Natural killer cell (primary cell): ENCODE data around the gene MYO1D. TPM values are rescaled to one million over a fixed set of nuclear protein-coding genes. Genes with fewer than 3 reads are reported as not detected.

ENCODE experiments used
- ATAC-seq, 3 donors: fragments of 150-1000 bp in 2 of 3; fragments of 200-7000 bp in 1 of 3; cut with Tn5 transposase; 1 replicate in 1 of 3; 2 replicates in 2 of 3; pipeline ENCODE4 v1.10.0; 2021; ENCODE audit warnings: mild to moderate bottlenecking in 2 of 3, moderate library complexity in 2 of 3
- DNase-seq, 2 donors: peaks; one replicate each; pipeline versions ENCODE4 v3.0.0 to v3.0.0-alpha.2; 2013 to 2021; ENCODE audit warnings: mixed read lengths in 1 of 2
- H3K27ac ChIP-seq: one replicate; pipeline ENCODE4 v1.5.1; 2013; ENCODE audit warnings: mild to moderate bottlenecking, low read length
- H3K27me3 ChIP-seq: one replicate; pipeline ENCODE4 v1.6.1; 2013; ENCODE audit warnings: low read length; ENCODE audit not compliant: control insufficient read depth, insufficient read depth
- H3K36me3 ChIP-seq: one replicate; pipeline ENCODE4 v1.6.1; 2013; ENCODE audit warnings: low read length; ENCODE audit not compliant: control insufficient read depth, insufficient read depth
- H3K4me1 ChIP-seq: one replicate; pipeline ENCODE4 v1.6.1; 2013; ENCODE audit warnings: low read length; ENCODE audit not compliant: control insufficient read depth, insufficient read depth
- H3K4me3 ChIP-seq: one replicate; pipeline ENCODE4 v1.5.1; 2013; ENCODE audit warnings: low read length
- H3K9me3 ChIP-seq: one replicate; pipeline ENCODE4 v1.6.1; 2013; ENCODE audit warnings: low read length; ENCODE audit not compliant: control insufficient read depth, insufficient read depth
- H3K27ac Mint-ChIP-seq, 2 donors: one replicate each; pipeline ENCODE4 v1.8.0; 2022; ENCODE audit warnings: mild to moderate bottlenecking in 2 of 2, mixed read lengths in 2 of 2, moderate library complexity in 1 of 2
- H3K27me3 Mint-ChIP-seq, 2 donors: one replicate each; pipeline ENCODE4 v1.8.0; 2022; ENCODE audit warnings: low read depth in 2 of 2, mixed read lengths in 2 of 2
- H3K36me3 Mint-ChIP-seq: one replicate; pipeline ENCODE4 v1.8.0; 2022; ENCODE audit warnings: mixed read lengths
- H3K4me1 Mint-ChIP-seq, 2 donors: one replicate each; pipeline ENCODE4 v1.8.0; 2022; ENCODE audit warnings: mixed read lengths in 2 of 2
- H3K4me3 Mint-ChIP-seq: one replicate; pipeline ENCODE4 v1.8.0; 2022; ENCODE audit warnings: mild to moderate bottlenecking, moderate library complexity, mixed read lengths
- H3K9me3 Mint-ChIP-seq, 2 donors: one replicate each; pipeline ENCODE4 v1.8.0; 2022; ENCODE audit warnings: mixed read lengths in 2 of 2
- WGBS: methylation state at CpG from one replicate; pipeline ENCODE4 v1.1.7; 2013; ENCODE audit warnings: missing lambda C conversion rate; ENCODE audit not compliant: insufficient coverage; 5-methylcytosine and 5-hydroxymethylcytosine counted together
- intact Hi-C: fragments of 100-400 bp; cut with micrococcal nuclease; formaldehyde crosslinking; loops from one replicate; pipeline ENCODE4 v1.14.2; 2022
- total RNA-seq, 4 donors: library from RNA; stranded (reverse); fragments of 120-200 nt in 1 of 4; gene quantifications; one replicate each; pipeline versions ENCODE4 v1.2.3 to v1.2.4, GENCODE V29; 2013 to 2022
- TF ChIP-seq, protein P1 (sequence below): fragments of 200-600 bp; IDR thresholded peaks from one replicate; pipeline ENCODE4 v1.8.0; 2022; ENCODE audit warnings: antibody characterized with exemption

Gene MYO1D
- total RNA-seq, 3 donors from 2014 or later (not counting 1 experiment from before 2014, with no cell fraction given), result 6.8 to 20.2 (median 10.5) TPM

DNA sequence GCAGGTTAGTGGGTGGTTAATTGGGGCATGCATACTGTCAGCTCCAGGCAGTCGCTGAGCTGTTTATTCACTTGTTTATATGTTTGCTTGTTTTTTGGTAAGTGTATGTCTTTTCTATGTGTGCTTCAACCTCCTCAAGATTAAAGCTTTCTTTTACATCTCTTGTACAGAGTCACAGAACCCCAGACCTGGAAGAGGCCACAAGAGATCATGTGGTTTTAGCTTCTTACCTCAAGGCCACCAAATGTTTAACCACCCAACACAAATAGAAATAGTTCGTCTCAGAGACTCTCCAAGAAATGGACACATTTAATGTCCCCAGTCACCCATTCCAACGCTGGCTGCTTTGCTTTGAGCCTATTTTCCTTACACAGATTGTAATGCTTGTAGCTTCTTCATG lies 39.2 kb upstream of the MYO1D start:
- H3K4me1 Mint-ChIP-seq, result peaks cover 9 to 10% of the 10 kb centered on the region in 2 donors
- no peak overlapping the region for H3K4me3 Mint-ChIP-seq
- DNase-seq, result no peak
- H3K9me3 ChIP-seq, result no peaks in the 10 kb centered on the region
- H3K27ac ChIP-seq, result no peak overlapping the region
- ATAC-seq, result no peak
- peaks cover 0 to 6% of the 10 kb centered on the region in 2 donors for H3K27me3 Mint-ChIP-seq
- WGBS, result 41% methylated on average over 2 of the region's 3 CpGs
- no peaks in the 10 kb centered on the region for H3K4me1 ChIP-seq
- intact Hi-C loops, result loop anchor here (10.0 kb wide), 1 partner anchor 261 kb away; no protein-coding TSS in a partner anchor
- H3K27ac Mint-ChIP-seq, result no peak overlapping the region
- H3K4me3 ChIP-seq, result no peak overlapping the region
- TF ChIP-seq, protein P1, sequence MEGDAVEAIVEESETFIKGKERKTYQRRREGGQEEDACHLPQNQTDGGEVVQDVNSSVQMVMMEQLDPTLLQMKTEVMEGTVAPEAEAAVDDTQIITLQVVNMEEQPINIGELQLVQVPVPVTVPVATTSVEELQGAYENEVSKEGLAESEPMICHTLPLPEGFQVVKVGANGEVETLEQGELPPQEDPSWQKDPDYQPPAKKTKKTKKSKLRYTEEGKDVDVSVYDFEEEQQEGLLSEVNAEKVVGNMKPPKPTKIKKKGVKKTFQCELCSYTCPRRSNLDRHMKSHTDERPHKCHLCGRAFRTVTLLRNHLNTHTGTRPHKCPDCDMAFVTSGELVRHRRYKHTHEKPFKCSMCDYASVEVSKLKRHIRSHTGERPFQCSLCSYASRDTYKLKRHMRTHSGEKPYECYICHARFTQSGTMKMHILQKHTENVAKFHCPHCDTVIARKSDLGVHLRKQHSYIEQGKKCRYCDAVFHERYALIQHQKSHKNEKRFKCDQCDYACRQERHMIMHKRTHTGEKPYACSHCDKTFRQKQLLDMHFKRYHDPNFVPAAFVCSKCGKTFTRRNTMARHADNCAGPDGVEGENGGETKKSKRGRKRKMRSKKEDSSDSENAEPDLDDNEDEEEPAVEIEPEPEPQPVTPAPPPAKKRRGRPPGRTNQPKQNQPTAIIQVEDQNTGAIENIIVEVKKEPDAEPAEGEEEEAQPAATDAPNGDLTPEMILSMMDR, result no peak
- no peaks in the 10 kb centered on the region for H3K9me3 Mint-ChIP-seq
- H3K36me3 ChIP-seq, result no peaks in the 10 kb centered on the region
- no peaks in the 10 kb centered on the region for H3K27me3 ChIP-seq
- H3K36me3 Mint-ChIP-seq, result no peaks in the 10 kb centered on the region

DNA sequence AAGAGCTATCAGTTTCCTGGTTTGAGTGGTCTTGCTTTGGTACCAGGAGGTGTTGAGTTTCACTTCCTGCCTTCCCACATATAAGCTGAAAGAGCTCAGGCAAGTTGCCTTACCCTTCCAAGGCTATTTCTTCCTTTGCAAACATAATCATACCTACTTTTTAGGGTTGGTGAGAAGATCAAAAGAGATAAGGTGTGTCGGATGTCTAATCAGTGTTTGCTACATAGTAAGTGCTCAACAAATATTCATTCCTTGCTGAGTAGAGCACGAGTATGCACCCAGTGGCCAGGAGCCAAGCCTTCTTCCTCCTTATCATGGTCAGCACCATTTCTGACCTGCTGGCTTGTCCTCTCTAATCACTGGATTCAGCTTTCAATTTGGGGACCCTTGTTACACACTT lies 38.3 kb upstream of the MYO1D start:
- 82% methylated on average over 2 of the region's 2 CpGs for WGBS
- Mint-ChIP-seq H3K36me3 (no peaks in the 10 kb centered on the region), H3K27me3 (peaks cover 0 to 6% of the 10 kb centered on the region in 2 donors), H3K4me3 (no peak overlapping the region), H3K9me3 (no peaks in the 10 kb centered on the region), H3K4me1 (peaks cover 9 to 10% of the 10 kb centered on the region in 2 donors), H3K27ac (no peak overlapping the region)
- Histone ChIP-seq H3K27ac (no peak overlapping the region), H3K27me3 (no peaks in the 10 kb centered on the region), H3K9me3 (no peaks in the 10 kb centered on the region), H3K4me3 (no peak overlapping the region), H3K4me1 (no peaks in the 10 kb centered on the region), H3K36me3 (no peaks in the 10 kb centered on the region)
- TF ChIP-seq, protein P1, result no peak
- DNase-seq (no peak), ATAC-seq (no peak)
- intact Hi-C loops, result loop anchor here (10.0 kb wide), 1 partner anchor 260 kb away; no protein-coding TSS in a partner anchor

DNA sequence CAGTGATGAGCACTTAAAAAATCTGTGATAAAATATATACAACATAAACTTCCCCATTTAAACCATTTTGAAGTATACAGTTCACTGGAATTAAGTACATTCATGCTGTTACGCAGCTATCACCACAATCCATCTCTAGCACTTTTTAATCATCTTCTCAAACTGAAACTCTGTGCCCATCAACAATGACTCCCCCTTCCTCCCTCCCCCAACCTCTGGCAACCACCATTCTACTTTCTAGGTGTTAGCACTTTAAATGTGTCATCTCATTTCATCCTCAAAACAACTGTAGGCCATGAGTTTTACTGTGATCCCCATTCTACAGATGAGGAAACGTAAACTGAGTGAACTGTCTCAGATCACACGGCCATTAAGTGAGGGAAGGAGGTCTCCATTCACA lies 37.3 kb upstream of the MYO1D start:
- Mint-ChIP-seq H3K4me1 (peaks cover 9 to 10% of the 10 kb centered on the region in 2 donors), H3K9me3 (no peaks in the 10 kb centered on the region), H3K27me3 (peaks cover 0 to 6% of the 10 kb centered on the region in 2 donors), H3K27ac (no peak overlapping the region), H3K4me3 (no peak overlapping the region), H3K36me3 (no peaks in the 10 kb centered on the region)
- 73% methylated on average over 3 of the region's 3 CpGs for WGBS
- TF ChIP-seq, protein P1, result no peak
- ATAC-seq (no peak), DNase-seq (no peak)
- H3K27me3 ChIP-seq, result no peaks in the 10 kb centered on the region
- no peaks in the 10 kb centered on the region for H3K36me3 ChIP-seq
- H3K9me3 ChIP-seq, result no peaks in the 10 kb centered on the region
- H3K4me3 ChIP-seq, result no peak overlapping the region
- H3K27ac ChIP-seq, result no peak overlapping the region
- intact Hi-C loops, result loop anchor here (10.0 kb wide), 1 partner anchor 259 kb away; no protein-coding TSS in a partner anchor
- H3K4me1 ChIP-seq, result no peaks in the 10 kb centered on the region

DNA sequence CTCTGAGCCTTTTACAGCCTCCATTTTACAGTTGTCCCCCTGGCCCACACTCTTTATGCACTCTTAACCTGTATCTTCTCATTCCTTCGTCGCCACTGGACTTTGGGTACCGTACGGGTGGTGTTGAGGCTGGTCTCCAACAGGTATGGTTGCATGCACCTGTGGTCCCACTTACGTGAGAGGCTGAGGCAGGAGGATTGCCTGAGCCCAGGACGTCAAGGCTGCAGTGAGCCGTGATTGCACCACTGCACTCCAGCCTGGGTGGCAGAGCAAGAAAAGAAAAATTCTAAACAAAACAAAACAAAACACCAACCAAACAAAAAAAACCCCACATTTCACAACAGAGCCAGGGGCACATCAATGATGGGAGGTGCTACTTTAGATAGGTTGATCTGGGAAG lies 36.7 kb upstream of the MYO1D start:
- Mint-ChIP-seq H3K36me3 (no peaks in the 10 kb centered on the region), H3K4me3 (no peak overlapping the region), H3K27me3 (peaks cover 0 to 7% of the 10 kb centered on the region in 2 donors), H3K4me1 (peaks cover 9 to 10% of the 10 kb centered on the region in 2 donors), H3K9me3 (no peaks in the 10 kb centered on the region), H3K27ac (no peak overlapping the region)
- Histone ChIP-seq H3K36me3 (no peaks in the 10 kb centered on the region), H3K4me1 (no peaks in the 10 kb centered on the region), H3K9me3 (no peaks in the 10 kb centered on the region), H3K27me3 (no peaks in the 10 kb centered on the region), H3K27ac (no peak overlapping the region), H3K4me3 (no peak overlapping the region)
- intact Hi-C loops, result loop anchor here (10.0 kb wide), 1 partner anchor 259 kb away; no protein-coding TSS in a partner anchor
- ATAC-seq (no peak), DNase-seq (no peak)
- WGBS, result 93% methylated on average over 7 of the region's 7 CpGs
- TF ChIP-seq, protein P1, result no peak
